CD4-positive, alpha-beta T cell treated with Interleukin-12 subunit alpha and Interleukin-12 subunit beta, for 1 hour (primary cell): ENCODE results near the gene CAVIN1.
A peak's percentile ranks its signal among the peaks of the same experiment; 100 is the strongest.
"Not testable (repeated sequence)": the region's sequence is repeated elsewhere in the genome, so short reads cannot be mapped to it uniquely, and the experiment has no call there.

Experiments
- DNase-seq: peaks from one replicate; pipeline ENCODE4 v3.0.0-alpha.2; 2020

CAVIN1 gene

GRCh38 chr17:42404326-42405055 lies 18.6 kb downstream of the CAVIN1 start:
- no peak for DNase-seq

DNA sequence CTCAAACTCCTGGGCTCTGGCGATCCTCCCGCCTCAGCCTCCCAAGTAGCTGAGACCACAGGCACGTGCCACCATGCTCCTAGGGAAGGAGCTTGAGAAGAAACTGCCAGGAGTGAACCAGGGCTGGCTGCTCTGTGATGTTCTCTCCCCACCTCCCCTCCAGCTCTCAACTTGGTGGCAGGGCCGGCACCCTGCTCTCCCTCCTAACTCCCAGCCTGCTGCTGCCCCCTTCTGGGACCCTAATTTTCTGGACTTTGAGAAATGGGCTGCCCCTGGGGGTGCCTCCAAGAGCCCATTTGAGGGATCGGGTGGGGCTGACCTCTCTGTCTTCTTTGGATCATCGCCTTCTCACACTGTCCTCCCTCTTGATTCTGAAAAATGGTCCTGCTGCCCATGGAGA lies 19.9 kb downstream of the CAVIN1 start:
- peak; percentile 41 for DNase-seq

- no peak for DNase-seq
Measured at GRCh38 chr17:42402117-42402516, 20.9 kb downstream of the CAVIN1 start.

DNA sequence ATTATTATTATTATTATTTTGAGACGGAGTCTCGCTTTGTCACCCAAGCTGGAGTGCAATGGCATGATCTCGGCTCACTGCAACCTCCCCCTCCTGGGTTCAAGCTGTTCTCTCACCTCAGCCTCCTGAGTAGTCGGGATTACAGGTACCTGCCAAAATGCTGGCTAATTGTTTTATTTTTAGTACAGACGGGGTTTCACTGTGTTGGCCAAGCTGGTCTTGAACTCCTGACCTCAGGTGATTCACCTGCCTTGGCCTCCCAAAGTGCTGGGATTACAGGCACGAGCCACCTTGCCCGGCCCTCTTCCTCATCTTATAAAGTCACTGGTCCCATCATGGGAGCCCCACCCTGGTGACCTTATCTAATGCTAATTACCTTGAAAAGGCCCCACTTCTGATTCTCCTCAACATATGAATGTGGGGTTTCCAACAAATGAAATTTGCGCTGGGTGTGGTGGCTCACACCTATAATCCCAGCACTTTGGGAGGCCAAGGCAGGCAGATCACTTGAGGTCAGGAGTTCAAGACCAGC lies 22.1 kb downstream of the CAVIN1 start:
- DNase-seq: not testable (repeated sequence)

GRCh38 chr17:42399948-42400843 lies 22.9 kb downstream of the CAVIN1 start:
- peak; percentile 11 for DNase-seq

- DNase-seq: no peak
Measured at GRCh38 chr17:42399121-42399520, 23.9 kb downstream of the CAVIN1 start.

DNA sequence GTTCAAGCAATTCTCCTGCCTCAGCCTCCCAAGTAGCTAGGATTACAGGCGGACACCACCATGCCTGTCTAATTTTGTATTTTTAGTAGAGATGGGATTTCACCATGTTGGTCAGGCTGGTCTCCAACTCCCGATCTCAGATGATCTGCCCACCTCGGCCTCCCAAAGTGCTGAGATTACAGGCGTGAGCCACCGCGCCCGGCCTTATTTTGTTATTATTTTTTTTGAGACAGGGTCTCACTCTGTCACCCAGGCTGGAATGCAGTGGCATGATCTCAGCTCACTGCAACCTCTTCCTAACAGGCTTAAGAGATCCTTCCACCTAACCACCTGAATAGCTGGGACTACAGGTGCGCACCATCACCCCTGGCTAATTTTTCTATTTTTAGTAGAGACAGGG lies 27.5 kb downstream of the CAVIN1 start:
- DNase-seq: not testable (repeated sequence)

GRCh38 chr17:42394838-42395237 lies 28.2 kb downstream of the CAVIN1 start:
- DNase-seq: no peak

- DNase-seq: no peak
Measured at GRCh38 chr17:42392692-42393415, 30.2 kb downstream of the CAVIN1 start.

GRCh38 chr17:42391439-42391838 lies 31.6 kb downstream of the CAVIN1 start:
- not testable (repeated sequence) for DNase-seq

DNA sequence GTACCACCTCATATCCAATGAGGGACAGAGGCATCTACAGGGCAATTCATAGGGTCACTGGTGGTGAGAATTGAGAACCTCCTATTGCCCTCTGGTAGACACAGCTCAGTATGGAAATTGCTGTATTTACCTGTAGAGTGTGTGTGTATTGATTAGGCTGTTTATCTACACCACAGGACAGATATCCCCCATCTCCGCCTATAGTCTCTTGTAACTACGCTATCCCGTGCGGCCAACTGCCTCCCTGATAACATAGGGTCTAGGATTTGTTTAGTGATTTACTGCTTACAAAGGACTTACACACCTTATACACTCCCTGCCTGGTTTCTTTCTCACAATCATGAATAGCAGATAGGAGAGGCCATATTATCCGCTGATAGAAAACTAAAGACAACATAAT lies 33.2 kb downstream of the CAVIN1 start:
- DNase-seq: no peak

- no peak for DNase-seq
Measured at GRCh38 chr17:42389135-42389417, 34.0 kb downstream of the CAVIN1 start.

- DNase-seq: peak; percentile 100
Measured at GRCh38 chr17:42388381-42389134, 34.5 kb downstream of the CAVIN1 start, which contains the start of gene STAT3. Gene STAT3, minus strand, starts transcription at chr17:42388442. Its CDS starts 39,926 bp downstream, at chr17:42348516.

- peak; percentile 34 for DNase-seq
Measured at GRCh38 chr17:42387661-42388380, 35.2 kb downstream of the CAVIN1 start.

DNA sequence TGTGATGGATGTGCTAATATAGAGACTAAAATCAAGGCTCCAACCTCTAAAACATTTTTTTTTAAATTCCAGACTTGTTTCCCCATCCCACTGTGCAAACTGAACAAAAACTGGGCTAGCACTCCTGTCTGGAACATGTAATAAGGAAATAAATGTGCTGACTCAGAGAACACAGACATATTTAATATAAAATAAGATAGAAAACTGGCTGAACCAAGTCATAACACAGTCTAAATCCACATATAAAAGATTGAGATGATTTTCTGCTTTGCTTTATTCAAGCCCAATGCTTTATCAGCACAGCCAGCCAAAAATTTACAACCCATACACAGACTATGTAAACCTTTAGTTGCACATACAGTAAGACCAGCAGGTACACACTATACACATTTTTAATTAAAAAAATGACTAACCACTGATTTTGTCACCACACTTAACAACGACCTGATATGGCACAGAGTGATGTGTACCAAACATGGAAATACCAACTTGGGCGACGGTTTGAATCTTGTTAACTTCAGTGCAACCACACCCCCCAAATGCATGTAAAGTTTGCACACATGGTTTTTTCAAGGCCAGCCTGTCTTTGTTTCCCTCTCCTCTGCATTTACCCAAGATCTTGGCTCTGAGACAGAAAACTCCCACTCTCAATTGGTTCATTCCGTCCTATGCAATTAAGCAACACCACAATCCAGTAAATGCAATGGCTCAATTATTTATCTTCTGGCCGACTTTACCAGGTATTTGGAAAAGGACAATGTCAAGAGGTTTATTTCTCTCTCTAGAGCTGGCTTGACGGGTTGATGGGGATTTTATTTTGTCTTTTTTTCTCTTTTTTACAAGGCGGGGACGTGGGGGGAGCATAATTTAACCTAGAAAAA lies 36.0 kb downstream of the CAVIN1 start:
- peak; percentile 41 for DNase-seq

GRCh38 chr17:42381898-42382297 lies 41.2 kb downstream of the CAVIN1 start:
- no peak for DNase-seq

- no peak for DNase-seq
Measured at GRCh38 chr17:42380935-42381334, 42.1 kb downstream of the CAVIN1 start.

- DNase-seq: peak; percentile 13
Measured at GRCh38 chr17:42378959-42379594, 44.0 kb downstream of the CAVIN1 start.

GRCh38 chr17:42378359-42378958 lies 44.6 kb downstream of the CAVIN1 start:
- DNase-seq: no peak

DNA sequence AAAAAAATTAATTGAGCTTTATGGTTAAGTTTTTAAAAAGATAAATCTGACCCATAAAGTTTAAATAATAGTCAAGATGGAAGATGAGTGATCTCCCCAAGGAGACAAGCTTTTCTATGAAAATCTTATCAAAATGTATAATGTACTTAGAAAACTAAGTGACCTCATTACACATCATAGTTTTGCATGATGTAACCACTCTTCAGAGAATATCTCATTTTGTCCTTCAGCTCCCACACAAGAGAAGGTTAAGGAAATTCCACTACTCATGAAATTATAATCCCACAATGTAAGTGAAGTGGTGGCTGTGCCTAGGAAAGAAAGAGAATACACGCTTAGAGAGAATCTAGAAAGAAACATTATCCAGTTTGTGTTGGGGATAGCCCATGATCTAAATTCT lies 49.2 kb downstream of the CAVIN1 start:
- no peak for DNase-seq
